Adrenal gland (tissue), 12 donors: ENCODE data around the gene KLK14. TPM values are rescaled to one million over a fixed set of nuclear protein-coding genes. Genes with fewer than 3 reads are reported as not detected.

Source experiments
- DNase-seq, 7 donors: peaks; one replicate each; pipeline ENCODE4 v3.0.0-alpha.2; 2019 to 2020
- H3K27ac ChIP-seq, 5 donors: fragments of 200-600 bp; sonication (generic) in 4 of 5; 1 replicate in 3 of 5; 2 replicates in 2 of 5; pipeline versions ENCODE4 v1.5.1 to v1.8.0; 2016 to 2020; ENCODE audit warnings: mild to moderate bottlenecking in 1 of 5
- H3K27me3 ChIP-seq: fragments of 200-600 bp; 2 replicates; pipeline ENCODE4 v1.8.0; 2021
- H3K36me3 ChIP-seq, 2 donors: fragments of 200-600 bp; replicated peaks in 1 of 2; 1 replicate in 1 of 2; 2 replicates in 1 of 2; pipeline versions ENCODE4 v1.5.1 to v1.8.0; 2018 to 2022
- H3K4me1 ChIP-seq, 2 donors: fragments of 200-600 bp; replicated peaks in 1 of 2; 1 replicate in 1 of 2; 2 replicates in 1 of 2; pipeline versions ENCODE4 v1.5.1 to v1.8.0; 2018 to 2021
- H3K4me3 ChIP-seq, 4 donors: fragments of 200-600 bp; sonication (generic) in 3 of 4; one replicate each; pipeline ENCODE4 v1.5.1; 2016 to 2018
- H3K9me3 ChIP-seq, 3 donors: fragments of 200-600 bp; sonication (generic) in 1 of 3; replicated peaks in 1 of 3; 1 replicate in 2 of 3; 2 replicates in 1 of 3; pipeline versions ENCODE4 v1.5.1 to v1.8.0; 2016 to 2021
- CTCF ChIP-seq, 6 experiments: fragments of 450-650 bp in 4 of 6; fragments of 200-600 bp in 2 of 6; sonication (generic) in 1 of 6; IDR thresholded peaks; 1 replicate in 5 of 6; 2 replicates in 1 of 6; pipeline versions ENCODE4 v1.5.1 to v1.8.0; 2016 to 2021; ENCODE audit warnings: antibody characterized with exemption in 6 of 6, mild to moderate bottlenecking in 2 of 6, moderate library complexity in 1 of 6
- POLR2A ChIP-seq, 2 donors: fragments of 450-650 bp; IDR thresholded peaks; one replicate each; pipeline ENCODE4 v1.6.1; 2017; ENCODE audit warnings: antibody characterized with exemption in 2 of 2, mild to moderate bottlenecking in 2 of 2, moderate library complexity in 1 of 2
- WGBS, 4 donors: extraction: QIAGEN DNeasy Blood & Tissue Kit in 2 of 4; methylation state at CpG; one replicate each; pipeline versions ENCODE4 v1.1.5 to v1.1.7; 2013 to 2017; 5-methylcytosine and 5-hydroxymethylcytosine counted together
- intact Hi-C, 2 donors: fragments of 100-400 bp; cut with DNase I; formaldehyde crosslinking; loops; one replicate each; pipeline versions ENCODE4 v1.14.1 to v1.15.0; 2022 to 2023
- polyA plus RNA-seq, 3 donors: library from polyadenylated mRNA; stranded (reverse); fragments of 200-250 nt in 2 of 3; fragments of 350-450 nt in 1 of 3; fragmentation: Illumina TruSeq in 1 of 3; extraction: RNeasy Lipid Tissue Mini Kit (QIAGEN cat#74804) in 1 of 3; gene quantifications; one replicate each; pipeline ENCODE4 v1.2.3, GENCODE V29; 2013 to 2014
- total RNA-seq, 9 donors: library from RNA; depleted of rRNA in 4 of 9; stranded (reverse); fragments of >200 nt in 4 of 9; fragments of 120-200 nt in 1 of 9; fragmentation: NEBNext Ultra II Directional in 1 of 9; extraction: Animal tissue kit (Norgen Biotek cat#: 25700) in 1 of 9; gene quantifications; one replicate each; pipeline versions ENCODE4 v1.1.0 to v1.2.4, GENCODE V29; 2013 to 2023
- donor health status: healthy with polysubstance abuse.
- donor health status: Bipolar disorder and iron deficiency.
- donor health status: DM: yes; HTN: yes; CAD: no.
- donor health status: DM: no; HTN: no; CAD: no.
- donor health status: DM: no; HTN: no; CAD: no.
- donor health status: DM: yes; HTN: yes; CAD: no.

KLK14 gene
- total and polyA plus RNA-seq, 12 donors = 0.25 to 0.81 (median 0.57) TPM; not detected in 8

- 83 to 90% (median 88%) methylated on average over 17 to 18 of the region's 18 CpGs for WGBS, 4 donors
- no peaks in the 10 kb centered on the region for H3K4me1 ChIP-seq
- H3K9me3 ChIP-seq = no peaks in the 10 kb centered on the region
- TF ChIP-seq POLR2A (IDR thresholded peaks at IDR 0.05) (no peak), CTCF (IDR thresholded peaks at IDR 0.05) (no peak)
- no peaks in the 10 kb centered on the region for H3K27me3 ChIP-seq
- H3K4me3 ChIP-seq = no peak overlapping the region
- H3K36me3 ChIP-seq = no peaks in the 10 kb centered on the region
- H3K27ac ChIP-seq = no peak overlapping the region
- intact Hi-C loops = no loop called here
- DNase-seq = no peak
Measured at GRCh38 chr19:51086153-51086850, 3.6 kb upstream of the KLK14 start.

GRCh38 chr19:51084505-51084904, 1.8 kb upstream of the KLK14 start:
- Histone ChIP-seq H3K9me3 (no peaks in the 10 kb centered on the region), H3K4me3 (no peak overlapping the region), H3K36me3 (no peaks in the 10 kb centered on the region), H3K27me3 (no peaks in the 10 kb centered on the region), H3K27ac (no peak overlapping the region), H3K4me1 (no peaks in the 10 kb centered on the region)
- no peak for TF ChIP-seq CTCF (IDR thresholded peaks at IDR 0.05)
- TF ChIP-seq POLR2A (IDR thresholded peaks at IDR 0.05) = no peak
- WGBS, 4 donors = 67 to 85% (median 72%) methylated on average over 7 of the region's 7 CpGs
- intact Hi-C loops = no loop called here
- DNase-seq = no peak

GRCh38 chr19:51083783-51084182, 1.1 kb upstream of the KLK14 start:
- intact Hi-C loops = no loop called here
- no peak for DNase-seq
- WGBS, 4 donors = 69 to 80% (median 71%) methylated on average over 14 of the region's 14 CpGs

GRCh38 chr19:51083181-51083580, 494 bp upstream of the KLK14 start:
- Histone ChIP-seq H3K36me3 (no peaks in the 10 kb centered on the region), H3K27ac (no peak overlapping the region), H3K4me1 (no peaks in the 10 kb centered on the region), H3K9me3 (no peaks in the 10 kb centered on the region), H3K27me3 (no peaks in the 10 kb centered on the region), H3K4me3 (no peak overlapping the region)
- TF ChIP-seq POLR2A (IDR thresholded peaks at IDR 0.05) (no peak), CTCF (IDR thresholded peaks at IDR 0.05) (no peak)
- intact Hi-C loops = no loop called here
- 22 to 32% (median 28%) methylated on average over 4 of the region's 4 CpGs for WGBS, 4 donors
- DNase-seq = no peak

More at GRCh38 chr19:51083783-51084182, 1.1 kb upstream of the KLK14 start:
- H3K27ac ChIP-seq = no peak overlapping the region
- H3K36me3 ChIP-seq = no peaks in the 10 kb centered on the region
- TF ChIP-seq POLR2A (IDR thresholded peaks at IDR 0.05) (no peak), CTCF (IDR thresholded peaks at IDR 0.05) (no peak)
- no peaks in the 10 kb centered on the region for H3K27me3 ChIP-seq
- H3K9me3 ChIP-seq = no peaks in the 10 kb centered on the region
- no peak overlapping the region for H3K4me3 ChIP-seq
- no peaks in the 10 kb centered on the region for H3K4me1 ChIP-seq
